COR-L47 (cell line): ENCODE results near the gene IAH1.
A peak's percentile ranks its signal among the peaks of the same experiment; 100 is the strongest.
"Not testable (repeated sequence)": the region's sequence is repeated elsewhere in the genome, so short reads cannot be mapped to it uniquely, and the experiment has no call there.

Source experiments
- DNase-seq: peaks from one replicate; lab custom pipeline; 2025; lab: John Stamatoyannopoulos, UW

Gene IAH1

DNA sequence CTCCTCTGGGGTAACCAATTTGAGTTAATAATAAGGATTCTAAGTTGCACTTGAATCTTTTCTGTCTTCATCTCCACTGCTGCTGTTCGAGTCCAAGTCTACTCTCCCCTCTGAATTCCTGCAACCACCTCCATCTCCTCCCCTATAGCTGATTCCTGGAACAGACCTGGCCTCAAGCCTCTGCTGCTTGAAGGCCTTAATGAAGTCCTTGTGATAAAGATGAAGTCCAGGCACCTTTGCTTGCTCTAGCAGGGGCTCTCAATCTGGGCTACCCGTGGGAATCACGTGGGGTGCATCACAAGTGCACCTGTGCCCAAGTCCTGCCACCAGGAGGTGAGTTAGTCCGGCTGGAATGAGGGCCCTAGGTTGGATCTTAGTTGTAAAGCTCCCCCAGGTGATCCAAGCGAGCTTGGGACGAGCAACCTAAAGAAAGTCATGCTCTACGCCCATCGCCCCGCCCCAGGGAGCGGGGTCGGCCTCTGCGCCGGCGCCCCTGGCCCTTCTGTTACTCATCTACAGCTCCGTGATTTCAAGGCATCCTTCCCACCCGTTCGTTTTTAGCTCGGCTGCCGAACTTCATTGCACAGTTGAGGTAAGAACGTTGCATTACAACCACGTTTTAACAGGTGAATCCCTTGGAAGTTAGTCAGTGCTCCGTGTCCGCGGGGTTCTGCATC, 905 bp upstream of the IAH1 start:
- no peak for DNase-seq

- no peak for DNase-seq
Observed at GRCh38 chr2:9473985-9474360, 378 bp upstream of the IAH1 start.

DNA sequence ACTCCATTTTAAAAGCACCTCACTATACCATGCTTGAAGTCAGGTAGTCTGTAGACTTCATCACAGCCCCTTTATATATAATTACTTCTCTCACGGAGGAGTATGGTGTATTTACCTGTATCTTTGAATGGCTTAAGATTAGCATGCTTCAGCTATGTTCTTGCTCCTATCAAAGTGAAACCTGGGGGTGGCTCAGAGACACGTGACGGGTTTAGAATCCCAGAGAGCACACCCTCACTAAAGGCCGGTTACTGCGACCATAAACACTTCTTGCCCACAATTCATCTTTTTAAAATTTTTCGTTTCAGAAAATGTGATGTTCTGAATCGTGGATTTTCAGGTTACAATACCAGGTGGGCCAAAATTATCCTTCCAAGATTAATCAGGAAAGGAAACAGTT, 3.6 kb downstream of the IAH1 start:
- no peak for DNase-seq

DNA sequence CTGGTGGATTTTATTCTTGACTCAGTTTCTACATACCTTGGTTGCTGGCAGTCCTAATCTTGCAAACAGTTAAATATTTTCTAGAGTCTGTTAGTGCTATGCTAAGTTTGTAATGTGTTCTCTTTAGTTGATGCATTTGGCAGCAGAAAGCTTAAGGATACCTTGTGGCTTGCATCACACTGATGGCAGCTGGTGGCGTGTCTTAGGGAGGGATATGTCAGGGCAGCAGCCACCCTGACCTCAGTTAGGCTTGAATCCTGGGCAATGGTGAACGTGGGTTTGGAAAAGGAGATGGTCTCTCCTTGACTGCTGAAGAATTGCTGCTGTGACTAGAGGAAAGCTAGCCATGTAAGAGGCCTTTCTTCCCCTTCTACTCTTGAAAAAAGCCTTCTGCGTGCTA, 4.2 kb downstream of the IAH1 start:
- no peak for DNase-seq

DNA sequence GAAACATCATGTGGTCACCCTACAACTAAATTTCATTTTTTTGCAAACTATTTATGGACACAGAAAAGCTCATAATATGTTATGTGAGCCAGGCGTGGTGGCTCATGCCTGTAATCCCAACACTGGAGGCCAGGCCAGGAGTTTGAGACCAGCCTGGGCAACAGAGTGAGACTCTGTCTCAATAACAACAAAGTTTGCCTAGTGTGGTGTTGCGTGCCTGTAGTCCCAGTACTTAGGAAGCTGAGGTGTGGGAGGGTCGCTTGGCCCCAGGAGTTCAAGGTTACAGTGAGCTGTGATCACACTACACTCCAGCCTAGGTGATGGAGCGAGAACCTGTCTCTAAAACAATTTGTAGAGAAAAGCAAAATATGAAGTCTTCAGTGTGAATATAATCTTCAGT, 5.8 kb downstream of the IAH1 start:
- DNase-seq = no peak

- DNase-seq = no peak
Observed at GRCh38 chr2:9483107-9483506, 8.8 kb downstream of the IAH1 start.

DNA sequence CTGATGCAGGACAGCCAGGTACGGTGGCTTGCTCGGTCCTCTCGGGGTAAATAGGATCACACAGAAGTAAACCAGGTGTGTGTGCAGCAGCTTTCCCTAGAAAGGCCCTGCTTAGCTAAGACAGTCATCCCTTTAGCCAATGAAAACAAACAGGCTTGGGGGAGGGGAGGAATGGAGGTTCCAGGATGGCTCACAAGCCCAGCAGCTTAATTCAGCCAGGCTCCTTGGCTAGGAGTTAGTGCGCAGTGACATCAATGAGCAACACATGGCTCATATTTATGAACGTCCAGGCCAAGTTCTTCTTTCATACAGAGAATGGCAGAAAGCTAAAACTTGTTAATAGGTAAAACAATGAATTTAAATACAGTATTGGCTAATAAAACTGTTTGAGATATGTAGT, 10.2 kb downstream of the IAH1 start:
- DNase-seq = no peak

DNA sequence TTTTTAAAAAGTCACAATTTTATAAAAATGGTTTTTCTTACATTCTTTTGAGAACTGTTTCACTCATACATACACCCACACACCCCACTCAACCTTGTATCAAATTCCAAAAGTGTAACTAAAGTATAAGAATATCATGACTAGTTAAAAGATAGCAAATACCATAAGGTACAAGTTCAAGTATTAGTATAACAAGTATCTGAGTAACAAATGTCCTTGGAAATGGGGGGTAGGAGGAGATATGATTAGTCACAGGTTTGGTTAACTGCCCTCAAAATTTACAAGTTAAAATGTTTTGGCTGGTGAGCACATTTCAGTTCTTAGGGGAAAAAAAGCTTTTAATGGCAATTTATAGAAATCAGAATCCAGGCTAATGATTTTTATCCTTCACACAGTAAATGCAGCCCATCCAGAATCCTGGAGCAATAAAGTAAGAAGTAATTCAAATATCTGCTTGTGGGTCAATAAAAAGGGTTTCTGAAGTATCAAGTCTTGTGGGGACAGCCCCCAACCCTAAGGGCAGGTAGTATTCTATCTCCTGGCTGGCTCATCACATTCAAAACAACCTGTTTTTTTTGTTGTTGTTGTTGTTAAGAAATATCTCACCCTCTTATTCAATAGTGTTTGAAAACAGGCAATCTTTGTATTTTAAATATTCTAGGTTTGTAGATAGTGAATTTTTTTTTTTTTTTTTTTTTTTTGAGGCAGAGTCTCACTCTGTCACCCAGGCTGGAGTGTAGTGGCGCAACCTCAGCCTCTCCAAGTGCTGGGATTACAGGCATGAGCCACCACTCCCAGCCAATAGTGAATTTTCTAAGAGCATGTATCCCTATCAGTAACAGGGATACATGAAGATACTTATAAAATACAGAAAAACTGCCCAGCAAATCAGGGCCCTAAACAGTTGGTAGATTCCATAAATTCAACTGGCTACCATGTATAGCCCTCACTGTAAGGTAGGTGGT, 14.5 kb downstream of the IAH1 start:
- no peak for DNase-seq

DNA sequence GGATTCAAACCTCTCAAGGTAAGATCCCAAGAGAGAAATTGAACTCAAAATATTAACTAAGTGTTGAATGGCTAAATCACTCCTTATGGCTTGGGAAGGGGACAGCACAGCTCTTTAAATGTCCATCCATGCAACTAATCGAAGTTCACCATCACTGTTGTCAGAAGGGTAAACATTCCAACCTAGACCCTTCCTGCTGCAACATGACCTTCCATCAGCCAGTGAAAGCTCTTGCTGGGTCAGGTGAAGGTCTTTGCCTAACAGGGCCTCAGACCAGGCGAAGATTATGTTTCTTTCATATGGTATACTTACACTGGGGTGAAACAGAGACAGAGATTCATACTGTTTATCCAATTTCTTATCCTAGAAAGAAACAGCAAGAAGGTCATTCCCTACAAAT, 16.4 kb downstream of the IAH1 start:
- no peak for DNase-seq

- DNase-seq = no peak
Observed at GRCh38 chr2:9492927-9493326, 18.6 kb downstream of the IAH1 start.

GRCh38 chr2:9493478-9493877, 19.1 kb downstream of the IAH1 start:
- no peak for DNase-seq

DNA sequence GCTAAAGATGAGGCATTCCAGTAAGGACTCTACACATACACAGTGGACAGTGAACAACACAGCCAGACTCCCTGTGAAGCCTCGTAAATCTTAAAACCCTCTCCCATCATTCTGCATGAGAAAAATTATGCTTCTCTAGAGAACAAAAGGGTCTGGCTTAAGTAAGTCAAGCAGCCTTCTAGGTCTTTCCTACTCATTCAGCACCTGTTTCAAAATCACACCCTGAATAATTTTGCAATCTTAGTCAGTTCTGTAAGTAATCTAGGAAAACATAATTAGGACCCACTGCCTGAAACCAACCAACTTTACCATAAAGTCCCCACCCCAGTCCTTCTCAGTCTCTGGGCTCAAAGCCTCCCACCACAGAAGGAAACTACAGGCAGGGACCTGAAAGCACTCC, 19.7 kb downstream of the IAH1 start:
- DNase-seq = no peak

DNA sequence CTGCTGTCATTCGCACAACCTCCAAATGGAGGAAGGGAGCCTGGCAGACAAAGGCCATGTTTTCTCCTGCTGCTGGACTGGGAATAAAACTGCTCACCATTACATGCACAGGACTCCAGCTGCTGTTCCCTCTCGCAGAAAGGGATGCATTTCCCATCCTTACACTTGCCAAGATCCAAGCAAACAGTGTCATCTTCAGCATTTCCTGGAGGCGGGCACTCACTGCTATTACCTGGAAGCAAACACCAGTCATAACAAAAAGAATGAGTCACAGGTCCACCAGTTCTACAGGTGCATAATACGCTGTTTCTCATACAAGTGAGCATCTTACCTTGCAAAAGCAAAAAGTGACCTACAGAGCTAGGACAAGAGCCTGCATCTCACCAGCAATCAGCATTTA, 22.7 kb downstream of the IAH1 start:
- peak; percentile 54 for DNase-seq

DNA sequence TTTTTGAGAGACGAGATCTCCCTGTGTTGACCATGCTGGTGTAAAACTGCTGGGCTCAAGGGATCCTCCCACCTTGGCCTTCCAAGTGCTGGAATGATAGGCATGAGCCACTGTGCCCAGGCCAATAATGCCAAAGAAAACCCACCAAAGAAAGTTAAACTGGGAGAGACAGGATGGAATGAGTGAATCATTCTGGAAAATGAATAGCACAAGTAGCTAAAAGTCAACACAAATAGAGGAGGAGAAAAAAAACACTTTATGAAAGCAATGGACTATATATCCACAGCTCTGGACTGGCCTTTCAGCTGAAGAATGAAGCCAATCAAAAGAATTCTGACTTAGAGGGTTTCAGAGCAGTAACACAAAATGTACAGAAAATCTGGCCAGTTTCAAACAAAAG, 23.9 kb downstream of the IAH1 start:
- no peak for DNase-seq

DNA sequence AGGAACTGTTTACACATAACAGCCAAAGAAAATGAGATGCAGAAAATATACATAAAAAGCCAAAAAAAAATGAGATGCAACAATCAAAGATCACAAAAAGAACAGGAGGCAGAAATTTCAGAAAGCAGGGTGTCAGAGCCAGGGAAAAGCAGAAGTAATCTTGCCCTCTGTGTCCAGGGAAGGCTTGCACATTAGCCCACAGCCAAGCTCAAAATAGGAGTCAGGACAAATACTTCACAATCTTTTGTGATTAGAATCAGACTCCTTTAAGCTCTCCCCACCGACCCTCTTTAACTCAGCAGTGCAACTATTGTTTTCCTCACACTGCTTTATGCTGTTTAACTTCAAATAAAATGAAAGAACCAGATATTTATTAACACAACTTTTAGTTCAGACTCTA, 34.6 kb downstream of the IAH1 start:
- DNase-seq = no peak

DNA sequence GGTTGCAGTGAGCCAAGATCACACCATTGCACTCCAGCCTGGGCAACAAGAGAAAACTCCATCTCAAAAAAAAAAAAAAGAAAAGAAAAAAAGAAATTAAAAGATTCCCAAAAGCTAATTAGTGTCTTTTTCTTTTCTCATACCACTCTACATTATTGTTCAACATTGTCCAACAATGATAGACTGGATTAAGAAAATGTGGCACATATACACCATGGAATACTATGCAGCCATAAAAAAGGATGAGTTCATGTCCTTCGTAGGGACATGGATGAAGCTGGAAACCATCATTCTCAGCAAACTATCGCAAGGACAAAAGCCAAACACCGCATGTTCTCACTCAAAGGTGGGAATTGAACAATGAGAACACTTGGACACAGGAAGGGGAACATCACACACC, 39.6 kb downstream of the IAH1 start:
- DNase-seq = not testable (repeated sequence)

- no peak for DNase-seq
Observed at GRCh38 chr2:9517118-9517782, 42.9 kb downstream of the IAH1 start.

GRCh38 chr2:9518163-9518562, 43.8 kb downstream of the IAH1 start:
- DNase-seq = no peak

DNA sequence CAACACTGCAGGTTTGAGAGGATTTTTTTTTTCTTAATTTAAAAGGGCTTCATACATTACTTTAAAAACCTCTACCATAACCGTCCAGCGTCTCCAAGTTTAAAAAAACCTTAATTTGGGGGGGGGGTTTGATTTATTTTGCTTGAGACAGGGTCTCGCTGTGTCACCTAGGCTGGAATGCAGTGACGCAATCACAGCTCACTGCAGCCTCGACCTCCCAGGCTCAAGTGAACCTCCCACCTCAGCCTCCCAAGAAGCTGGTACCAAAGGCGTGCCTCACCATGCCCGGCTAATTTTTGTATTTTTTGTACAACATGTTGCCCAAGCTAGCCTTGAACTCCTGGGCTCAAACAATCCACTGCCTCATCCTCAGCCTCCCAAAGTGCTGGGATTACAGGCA, 44.4 kb downstream of the IAH1 start:
- DNase-seq = no peak

DNA sequence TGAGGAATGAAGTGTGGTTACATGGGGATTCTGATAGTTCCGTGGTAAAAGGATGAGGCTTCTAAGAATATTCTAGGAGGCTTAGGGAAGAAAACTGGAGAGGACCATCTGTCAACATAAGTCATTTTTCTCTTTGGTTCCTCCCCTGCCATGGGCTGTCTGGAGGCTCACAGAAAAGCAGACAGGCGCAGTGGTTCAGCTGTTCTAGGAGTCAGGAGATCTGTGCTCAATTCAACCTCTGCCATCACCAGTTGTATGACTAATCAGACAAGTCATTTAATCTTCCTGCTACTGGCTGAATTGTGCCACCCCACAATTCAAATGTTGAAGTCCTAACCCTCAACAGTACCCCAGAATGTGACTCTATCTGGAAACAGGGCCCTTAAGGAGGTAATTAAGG, 44.9 kb downstream of the IAH1 start:
- DNase-seq = no peak

- DNase-seq = no peak
Observed at GRCh38 chr2:9524291-9524690, 49.9 kb downstream of the IAH1 start.

- DNase-seq = no peak
Observed at GRCh38 chr2:9525266-9525665, 50.9 kb downstream of the IAH1 start.
